MM.1S (cell line): ENCODE data around the gene SPPL3.

Experiments used
- EZH2phosphoT487 ChIP-seq: fragments of 300-600 bp; sonication (generic); IDR thresholded peaks from 2 replicates; pipeline ENCODE4 v1.6.1; 2018; ENCODE audit warnings: antibody characterized with exemption, low read length
- TF ChIP-seq, protein P1 (sequence below): fragments of 300-600 bp; sonication (generic); IDR thresholded peaks from 2 replicates; pipeline ENCODE4 v1.5.1; 2016; ENCODE audit warnings: antibody characterized with exemption, low read length, mixed read lengths

DNA sequence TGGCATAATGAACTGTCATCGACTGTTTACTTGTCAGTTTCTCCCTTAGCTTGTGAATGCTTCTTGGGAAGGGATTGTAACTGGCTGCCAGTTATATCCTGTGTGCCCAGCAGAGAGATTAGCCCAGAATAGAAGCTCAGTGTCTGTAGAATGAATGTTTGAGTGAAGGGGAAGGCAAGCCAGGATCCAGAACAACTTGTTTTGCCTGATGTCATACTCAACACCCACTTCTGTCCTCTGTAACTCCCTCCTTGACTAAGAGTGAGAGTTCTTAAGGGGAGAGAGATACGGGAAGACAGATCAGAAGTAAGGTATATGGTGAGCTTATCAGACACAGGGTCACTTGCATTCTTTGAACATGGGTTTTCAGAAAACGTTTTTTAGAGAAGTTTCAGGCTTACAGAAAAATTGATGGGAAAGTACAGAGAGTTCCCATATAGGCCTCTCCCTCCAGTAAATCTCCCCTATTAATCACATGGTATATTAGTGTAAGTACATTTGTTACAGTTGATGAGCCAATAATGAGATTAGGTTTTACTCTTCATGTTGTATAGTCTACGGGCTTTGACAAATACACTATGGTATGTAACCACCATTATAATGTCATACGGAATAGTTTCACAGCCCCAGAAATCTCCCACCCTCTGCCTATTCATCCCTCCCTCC is 5.6 kb upstream of the SPPL3 start:
- TF ChIP-seq, protein P1, sequence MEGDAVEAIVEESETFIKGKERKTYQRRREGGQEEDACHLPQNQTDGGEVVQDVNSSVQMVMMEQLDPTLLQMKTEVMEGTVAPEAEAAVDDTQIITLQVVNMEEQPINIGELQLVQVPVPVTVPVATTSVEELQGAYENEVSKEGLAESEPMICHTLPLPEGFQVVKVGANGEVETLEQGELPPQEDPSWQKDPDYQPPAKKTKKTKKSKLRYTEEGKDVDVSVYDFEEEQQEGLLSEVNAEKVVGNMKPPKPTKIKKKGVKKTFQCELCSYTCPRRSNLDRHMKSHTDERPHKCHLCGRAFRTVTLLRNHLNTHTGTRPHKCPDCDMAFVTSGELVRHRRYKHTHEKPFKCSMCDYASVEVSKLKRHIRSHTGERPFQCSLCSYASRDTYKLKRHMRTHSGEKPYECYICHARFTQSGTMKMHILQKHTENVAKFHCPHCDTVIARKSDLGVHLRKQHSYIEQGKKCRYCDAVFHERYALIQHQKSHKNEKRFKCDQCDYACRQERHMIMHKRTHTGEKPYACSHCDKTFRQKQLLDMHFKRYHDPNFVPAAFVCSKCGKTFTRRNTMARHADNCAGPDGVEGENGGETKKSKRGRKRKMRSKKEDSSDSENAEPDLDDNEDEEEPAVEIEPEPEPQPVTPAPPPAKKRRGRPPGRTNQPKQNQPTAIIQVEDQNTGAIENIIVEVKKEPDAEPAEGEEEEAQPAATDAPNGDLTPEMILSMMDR: no peak
- no peak for TF ChIP-seq EZH2phosphoT487
